Mesodermal cell (in vitro differentiated cells): Measurements from ENCODE around the gene PLEKHA7.

Experiments used
- H3K27ac ChIP-seq: 2 replicates; pipeline ENCODE4 v1.7.0; 2013; ENCODE audit warnings: mild to moderate bottlenecking, low read depth, low read length, moderate library complexity; ENCODE audit not compliant: severe bottlenecking
- H3K36me3 ChIP-seq: 2 replicates; pipeline ENCODE4 v1.7.1; 2013; ENCODE audit warnings: mild to moderate bottlenecking, low read length, moderate library complexity; ENCODE audit not compliant: control insufficient read depth, insufficient read depth
- H3K4me1 ChIP-seq: one replicate; pipeline ENCODE4 v1.7.1; 2013; ENCODE audit warnings: mild to moderate bottlenecking, low read length; ENCODE audit not compliant: insufficient read depth, control insufficient read depth, poor library complexity, severe bottlenecking
- H3K4me3 ChIP-seq: 2 replicates; pipeline ENCODE4 v1.7.0; 2013; ENCODE audit warnings: low read length, control low read depth, mild to moderate bottlenecking; ENCODE audit not compliant: insufficient read depth, poor library complexity, severe bottlenecking; ENCODE audit errors: extremely low read depth
- H3K9me3 ChIP-seq: 2 replicates; pipeline ENCODE4 v1.7.1; 2013; ENCODE audit warnings: mild to moderate bottlenecking, low read length, moderate library complexity; ENCODE audit not compliant: control insufficient read depth
- WGBS, 2 experiments: methylation state at CpG; one replicate each; pipeline ENCODE4 v1.1.5; 2013; ENCODE audit warnings: missing lambda C conversion rate in 2 of 2; ENCODE audit not compliant: insufficient coverage in 2 of 2; 5-methylcytosine and 5-hydroxymethylcytosine counted together

The PLEKHA7 gene

DNA sequence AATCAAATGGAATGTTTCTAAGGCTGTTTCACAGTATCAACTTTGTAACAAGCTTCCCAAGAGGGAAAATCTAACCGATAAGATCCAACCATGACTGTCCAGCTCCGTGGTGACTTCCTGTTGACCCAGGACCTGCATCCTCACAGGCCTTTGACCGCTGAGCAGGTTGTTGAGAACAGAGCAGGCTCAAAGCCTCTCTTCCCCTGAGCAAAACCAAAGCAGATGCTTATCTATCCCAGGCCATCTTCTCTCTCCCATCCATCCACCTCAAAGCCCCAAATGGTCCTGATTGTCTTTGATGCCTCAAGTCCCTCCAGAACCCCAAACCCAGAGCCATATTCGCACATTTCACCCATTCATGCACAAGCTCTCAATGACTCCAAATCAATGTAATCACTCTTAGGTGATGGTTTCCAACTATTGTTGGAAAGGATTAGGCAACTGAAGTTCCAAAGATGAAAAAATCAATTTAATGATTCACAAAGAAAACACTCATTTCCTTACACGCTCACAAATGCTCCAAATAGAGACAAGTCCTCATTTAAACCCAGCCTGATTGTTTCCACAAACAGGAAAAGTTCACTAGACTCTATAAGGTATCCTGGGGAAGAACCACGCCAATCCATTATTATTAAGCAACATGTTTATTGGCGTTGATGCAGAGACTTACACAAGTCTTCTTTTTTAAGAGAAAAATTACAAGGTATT is 227.0 kb downstream of the PLEKHA7 start:
- H3K4me1 ChIP-seq, result peaks cover 39% of the 10 kb centered on the region
- H3K27ac ChIP-seq, result no peak overlapping the region
- H3K36me3 ChIP-seq, result peaks cover 4% of the 10 kb centered on the region
- H3K4me3 ChIP-seq, result no peak overlapping the region
- WGBS, 2 experiments, result 93 to 95% methylated on average over 4 to 5 of the region's 7 CpGs
- H3K9me3 ChIP-seq, result no peaks in the 10 kb centered on the region

DNA sequence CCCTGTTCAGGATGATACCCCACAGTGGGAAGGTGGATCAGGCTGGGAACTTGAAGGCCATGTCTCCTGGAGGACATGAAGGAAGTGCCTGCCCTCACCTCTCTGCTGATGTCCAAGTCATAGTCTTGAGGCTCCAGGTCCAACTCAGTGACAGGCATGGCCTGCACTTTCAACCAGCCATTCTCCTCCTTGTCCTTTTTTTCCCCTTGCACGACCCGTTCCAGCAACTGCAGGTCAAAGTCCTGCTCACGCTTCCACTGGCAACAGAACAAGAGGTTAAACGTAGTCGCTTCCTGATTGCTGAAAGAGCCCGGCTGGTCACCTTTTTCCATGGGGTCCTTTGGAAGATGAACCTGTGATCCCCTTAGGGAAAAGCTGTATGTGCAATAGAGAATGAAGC is 228.1 kb downstream of the PLEKHA7 start:
- WGBS, 2 experiments, result 92 to 96% methylated on average over 6 of the region's 6 CpGs
- H3K36me3 ChIP-seq, result peaks cover 4% of the 10 kb centered on the region
- H3K4me3 ChIP-seq, result no peak overlapping the region
- no peak overlapping the region for H3K27ac ChIP-seq
- peaks cover 29% of the 10 kb centered on the region for H3K4me1 ChIP-seq
- no peaks in the 10 kb centered on the region for H3K9me3 ChIP-seq

DNA sequence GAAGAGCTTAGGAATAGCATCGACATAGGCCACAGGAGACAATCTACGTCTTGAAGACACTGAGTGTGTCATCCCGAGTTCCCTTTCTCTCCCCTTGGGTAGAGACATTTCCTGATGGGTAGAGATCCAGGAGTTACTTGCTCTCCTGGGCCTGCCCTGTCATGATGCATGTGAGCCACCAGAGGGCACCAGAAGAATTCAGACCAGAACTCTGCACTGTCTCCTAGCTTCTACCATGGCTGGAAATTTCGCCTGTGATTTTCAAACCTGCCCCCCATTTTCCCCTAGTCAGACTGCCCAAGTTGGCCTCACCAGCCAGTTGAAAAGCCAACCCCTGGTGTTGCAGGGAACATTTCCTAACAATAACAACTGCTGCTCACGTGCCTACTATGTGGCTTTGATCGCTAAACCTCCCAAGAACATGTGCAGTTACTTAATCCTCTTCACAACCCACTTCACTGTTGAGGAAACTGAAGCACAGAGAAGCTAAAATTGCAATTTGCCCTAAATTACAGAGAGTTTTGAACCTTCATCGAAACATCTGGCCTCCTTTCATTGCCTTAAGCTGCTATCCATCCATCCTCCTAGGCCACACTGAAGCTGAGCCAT is 228.6 kb downstream of the PLEKHA7 start:
- Histone ChIP-seq H3K9me3 (no peaks in the 10 kb centered on the region), H3K4me3 (no peak overlapping the region), H3K27ac (no peak overlapping the region), H3K36me3 (peaks cover 4% of the 10 kb centered on the region), H3K4me1 (peaks cover 25% of the 10 kb centered on the region)
- 57 to 75% methylated on average over 3 to 5 of the region's 7 CpGs for WGBS, 2 experiments

DNA sequence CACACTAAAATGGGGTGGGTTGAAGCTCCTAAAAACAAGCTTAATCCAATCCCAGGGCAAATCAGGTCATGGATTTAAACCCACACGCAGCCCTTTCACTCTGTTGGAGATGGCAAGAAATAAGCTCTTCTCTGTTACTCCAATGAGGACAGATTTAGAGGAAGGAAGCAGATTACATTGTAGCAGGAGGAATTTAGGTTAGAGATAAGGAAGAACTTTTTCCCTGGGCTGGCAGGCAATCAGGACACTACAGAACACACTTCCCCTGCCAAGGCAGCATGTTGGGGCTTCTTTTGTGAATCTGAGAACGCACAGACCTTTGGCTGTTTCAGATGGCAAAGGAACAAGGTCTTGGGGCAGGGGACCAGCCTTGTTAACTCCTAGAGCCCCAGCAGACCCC is 229.5 kb downstream of the PLEKHA7 start:
- WGBS, 2 experiments, result 80 to 85% methylated on average over 1 to 2 of the region's 2 CpGs
- H3K27ac ChIP-seq, result no peak overlapping the region
- H3K9me3 ChIP-seq, result no peaks in the 10 kb centered on the region
- no peak overlapping the region for H3K4me3 ChIP-seq
- peaks cover 25% of the 10 kb centered on the region for H3K4me1 ChIP-seq
- no peaks in the 10 kb centered on the region for H3K36me3 ChIP-seq

DNA sequence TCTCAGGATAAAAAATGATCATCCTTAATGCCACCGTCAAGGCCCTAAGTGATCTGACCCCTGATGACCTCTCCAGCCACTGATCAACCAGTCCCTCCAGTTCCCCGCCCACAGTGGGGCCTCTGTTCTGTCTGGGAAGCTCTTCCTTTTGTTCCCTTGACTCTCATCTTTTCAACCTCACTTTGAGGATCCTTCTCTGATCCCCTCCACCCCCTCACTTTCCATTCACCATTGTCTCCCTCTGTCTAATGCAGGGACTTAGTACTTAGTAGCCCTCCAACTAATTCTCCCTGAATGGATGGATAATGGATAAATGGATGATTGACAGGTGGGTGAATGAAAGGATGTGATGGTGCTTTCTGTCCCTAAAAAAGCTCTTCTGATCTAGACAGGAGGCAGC is 230.1 kb downstream of the PLEKHA7 start:
- Histone ChIP-seq H3K36me3 (no peaks in the 10 kb centered on the region), H3K4me3 (no peak overlapping the region), H3K4me1 (peaks cover 25% of the 10 kb centered on the region), H3K9me3 (no peaks in the 10 kb centered on the region), H3K27ac (no peak overlapping the region)
- 66 to 67% methylated on average over 2 of the region's 2 CpGs for WGBS, 2 experiments

GRCh38 chr11:16783321-16783801 is 230.9 kb downstream of the PLEKHA7 start:
- H3K4me1 ChIP-seq, result peaks cover 23% of the 10 kb centered on the region
- 94 to 97% methylated on average over 20 to 22 of the region's 22 CpGs for WGBS, 2 experiments
- H3K27ac ChIP-seq, result no peak overlapping the region
- no peaks in the 10 kb centered on the region for H3K36me3 ChIP-seq
- no peak overlapping the region for H3K4me3 ChIP-seq
- H3K9me3 ChIP-seq, result no peaks in the 10 kb centered on the region

- Histone ChIP-seq H3K4me3 (no peak overlapping the region), H3K36me3 (no peaks in the 10 kb centered on the region), H3K9me3 (no peaks in the 10 kb centered on the region), H3K27ac (no peak overlapping the region), H3K4me1 (peaks cover 16% of the 10 kb centered on the region)
- WGBS, 2 experiments, result 84 to 100% methylated on average over 7 to 10 of the region's 11 CpGs
These were observed 232.0 kb downstream of the PLEKHA7 start for GRCh38 chr11:16781936-16782919.

DNA sequence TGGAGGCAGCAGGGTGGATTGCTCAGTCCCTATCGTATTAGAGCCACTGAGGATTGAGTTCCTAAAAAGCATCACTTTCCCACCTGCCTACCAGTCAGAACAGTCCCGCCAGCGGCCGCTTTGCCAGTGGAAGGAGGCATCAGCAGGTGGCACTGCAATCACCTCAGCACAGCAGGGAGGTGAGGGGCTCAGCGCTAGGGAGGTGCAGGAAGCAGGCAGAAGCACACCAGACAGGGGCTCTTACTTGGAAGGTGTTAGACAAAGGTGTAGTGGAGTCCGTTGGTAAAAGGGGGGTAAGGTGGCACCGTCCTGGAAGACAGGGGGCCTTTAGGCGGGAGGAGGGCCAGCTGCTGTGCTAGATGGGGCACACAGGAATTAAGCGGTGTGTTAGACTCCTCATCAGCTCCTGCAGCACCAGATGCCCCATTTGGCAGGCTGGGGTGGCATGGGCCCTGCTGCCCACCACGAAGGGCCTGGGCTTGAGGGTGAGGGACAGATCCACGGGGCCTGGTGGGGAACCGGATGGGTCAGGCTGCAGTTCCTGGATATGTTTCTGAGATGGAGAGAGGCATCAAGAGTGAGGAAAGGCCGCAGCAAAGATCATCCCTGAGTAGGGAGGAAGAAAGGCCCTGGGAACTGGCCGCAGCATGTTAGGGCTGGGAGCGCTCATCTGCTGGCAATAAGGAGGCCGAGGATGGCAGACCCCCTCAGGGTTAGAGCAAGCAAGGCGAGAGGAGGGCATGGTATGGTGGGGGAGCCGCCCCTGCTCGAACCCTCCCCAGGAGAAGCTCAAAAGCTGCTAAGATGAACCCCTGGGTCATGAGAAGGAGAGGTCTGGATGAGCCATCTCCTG is 233.3 kb downstream of the PLEKHA7 start:
- H3K4me3 ChIP-seq, result no peak overlapping the region
- no peak overlapping the region for H3K27ac ChIP-seq
- peaks cover 17% of the 10 kb centered on the region for H3K4me1 ChIP-seq
- WGBS, 2 experiments, result 89% methylated on average over 16 to 18 of the region's 19 CpGs
- no peaks in the 10 kb centered on the region for H3K36me3 ChIP-seq
- no peaks in the 10 kb centered on the region for H3K9me3 ChIP-seq

DNA sequence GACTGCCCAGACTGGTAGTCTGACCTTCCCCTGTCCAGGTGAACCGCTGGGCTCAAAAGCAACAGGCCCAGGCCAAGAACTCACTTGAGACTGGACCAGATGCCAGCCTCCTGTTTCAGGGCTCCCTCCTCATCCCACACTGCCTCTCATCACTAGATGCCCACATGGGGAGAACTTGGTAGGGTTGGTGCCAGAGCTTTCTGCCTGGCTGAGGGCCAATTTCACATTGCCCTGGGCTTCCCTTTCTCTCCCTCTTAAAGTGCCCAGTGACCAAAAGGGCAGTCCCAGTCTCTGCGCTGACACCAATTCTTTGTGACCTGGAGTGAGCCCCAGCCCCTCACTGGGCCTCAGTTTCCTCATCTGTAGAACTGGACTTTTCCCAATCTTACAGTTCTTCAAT is 234.1 kb downstream of the PLEKHA7 start:
- Histone ChIP-seq H3K9me3 (no peaks in the 10 kb centered on the region), H3K36me3 (no peaks in the 10 kb centered on the region), H3K27ac (no peak overlapping the region), H3K4me3 (no peak overlapping the region), H3K4me1 (peaks cover 21% of the 10 kb centered on the region)
- WGBS, 2 experiments, result 88 to 94% methylated on average over 2 of the region's 2 CpGs

DNA sequence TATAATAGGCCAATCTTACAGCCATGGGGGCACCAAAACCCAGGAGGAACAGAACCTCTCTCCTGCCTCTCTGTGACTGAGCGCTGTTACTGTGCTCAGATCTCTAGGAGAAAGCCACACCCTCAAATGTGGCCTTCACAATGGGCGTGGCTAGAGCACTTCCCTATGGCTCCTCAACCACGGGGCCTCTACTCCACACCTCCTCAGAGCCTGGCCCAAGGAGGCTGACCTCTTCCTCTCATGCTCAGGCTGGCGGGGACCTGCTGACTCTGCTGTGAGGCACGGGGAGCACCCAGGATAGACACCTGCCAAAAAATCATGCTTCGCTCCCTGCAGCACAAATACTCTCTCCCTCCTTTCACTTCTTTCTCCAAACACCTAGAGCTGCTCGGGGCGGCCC is 234.8 kb downstream of the PLEKHA7 start:
- 60 to 75% methylated on average over 3 of the region's 8 CpGs for WGBS, 2 experiments
- Histone ChIP-seq H3K4me1 (peaks cover 14% of the 10 kb centered on the region), H3K9me3 (no peaks in the 10 kb centered on the region), H3K4me3 (no peak overlapping the region), H3K36me3 (no peaks in the 10 kb centered on the region), H3K27ac (no peak overlapping the region)
